Coronary artery (tissue), 2 donors: ENCODE measurements around the gene NYNRIN.
A peak's percentile ranks its signal among the peaks of the same experiment; 100 is the strongest.

ENCODE experiments used
- DNase-seq: peaks from one replicate; pipeline ENCODE4 v3.0.0-alpha.2; 2017; ENCODE audit warnings: low spot score
- H3K27ac ChIP-seq, 2 donors: fragments of 200-600 bp; sonication (generic); one replicate each; pipeline ENCODE4 v1.5.1; 2016 to 2019
- H3K4me3 ChIP-seq: fragments of 200-600 bp; sonication (generic); 2 replicates; pipeline ENCODE4 v1.5.1; 2016; ENCODE audit warnings: mild to moderate bottlenecking, moderate library complexity
- CTCF ChIP-seq: fragments of 200-600 bp; sonication (generic); IDR thresholded peaks from one replicate; pipeline ENCODE4 v1.5.1; 2019; ENCODE audit warnings: antibody characterized with exemption

The NYNRIN gene

GRCh38 chr14:24417832-24418491 lies 19.2 kb downstream of the NYNRIN start:
- no peak for DNase-seq
- no peak for TF ChIP-seq CTCF
- no peak overlapping the region for H3K27ac ChIP-seq
- H3K4me3 ChIP-seq, result no peak overlapping the region

- no peak for DNase-seq
- no peak for TF ChIP-seq CTCF
- Histone ChIP-seq H3K4me3 (no peak overlapping the region), H3K27ac (no peak overlapping the region)
Measured at GRCh38 chr14:24418492-24418873, 19.7 kb downstream of the NYNRIN start.

- Histone ChIP-seq H3K27ac (no peak overlapping the region), H3K4me3 (no peak overlapping the region)
- DNase-seq, result no peak
- no peak for TF ChIP-seq CTCF
Measured at GRCh38 chr14:24422261-24422660, 23.5 kb downstream of the NYNRIN start.

GRCh38 chr14:24422694-24423601 lies 24.1 kb downstream of the NYNRIN start:
- TF ChIP-seq CTCF, result no peak
- H3K4me3 ChIP-seq, result no peak overlapping the region
- DNase-seq, result no peak
- H3K27ac ChIP-seq, result no peak overlapping the region

GRCh38 chr14:24425704-24426103 lies 26.9 kb downstream of the NYNRIN start:
- TF ChIP-seq CTCF, result no peak
- no peak overlapping the region for H3K4me3 ChIP-seq
- H3K27ac ChIP-seq, result peak overlapping the region in 1 of 2 donors; percentile 37
- no peak for DNase-seq

GRCh38 chr14:24426150-24426911 lies 27.5 kb downstream of the NYNRIN start:
- no peak for DNase-seq
- no peak for TF ChIP-seq CTCF
- no peak overlapping the region for H3K4me3 ChIP-seq
- H3K27ac ChIP-seq, result no peak overlapping the region
